NOMO-1 treated with dmso at 0.1 percent for 144 hours (cell line): ENCODE measurements around the gene MORN5.

Source experiments
- DNase-seq: peaks from one replicate; lab custom pipeline; 2025; ENCODE audit not compliant: unreplicated experiment; lab: John Stamatoyannopoulos, UW

MORN5 gene

GRCh38 chr9:122214507-122214906 is 54.8 kb downstream of the MORN5 start:
- no peak for DNase-seq

DNA sequence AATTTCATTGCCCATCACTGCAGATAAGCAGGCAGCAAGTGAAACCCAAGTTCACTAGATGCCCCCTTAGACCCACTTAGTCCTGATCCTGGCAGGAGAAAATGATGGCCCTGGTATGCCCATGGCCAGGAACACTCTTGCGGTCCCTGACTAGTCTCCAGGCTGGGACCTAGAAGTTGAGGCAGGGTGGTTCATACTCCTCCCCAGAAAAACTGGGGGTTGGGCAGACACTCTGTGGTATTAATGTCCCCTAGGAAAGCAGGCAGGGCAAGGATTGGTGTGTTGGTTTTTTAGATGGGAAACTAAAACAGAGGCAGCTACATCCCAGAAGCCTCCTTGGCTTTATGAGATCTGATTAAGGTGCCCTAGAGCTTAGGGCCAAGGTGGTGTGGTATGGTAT is 56.0 kb downstream of the MORN5 start:
- DNase-seq: no peak

GRCh38 chr9:122216138-122216797 is 56.6 kb downstream of the MORN5 start:
- DNase-seq: no peak

DNA sequence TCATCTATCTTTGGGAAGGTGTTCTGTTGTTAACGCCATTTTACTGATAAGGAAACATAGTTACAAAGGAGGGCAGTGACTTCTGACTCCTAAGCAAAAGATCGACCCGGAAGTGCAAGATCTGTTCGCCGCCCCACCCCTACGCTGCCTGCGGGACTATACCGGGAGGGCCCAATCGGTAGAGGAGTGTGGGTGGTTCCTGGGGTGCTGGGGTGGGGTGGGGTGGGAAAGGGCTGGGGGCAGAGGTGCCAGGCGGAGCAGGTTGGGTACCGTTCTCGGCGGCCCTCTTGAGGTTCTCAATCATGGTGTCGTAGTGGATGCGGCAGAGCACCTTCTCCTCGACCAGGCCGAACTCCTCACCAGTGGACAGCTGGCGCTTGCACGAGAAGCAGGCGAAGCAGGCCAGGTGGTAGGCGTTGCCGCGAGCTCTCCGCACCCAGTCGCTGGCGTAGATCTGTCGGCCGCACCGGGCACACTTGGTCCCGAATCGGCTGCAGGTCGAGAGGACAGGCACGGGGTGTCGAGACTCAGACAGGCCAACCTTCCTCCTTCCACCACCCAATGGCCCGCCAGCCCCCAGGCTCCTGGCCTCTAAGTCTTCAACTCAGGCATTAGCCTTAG is 57.2 kb downstream of the MORN5 start:
- DNase-seq: no peak

DNA sequence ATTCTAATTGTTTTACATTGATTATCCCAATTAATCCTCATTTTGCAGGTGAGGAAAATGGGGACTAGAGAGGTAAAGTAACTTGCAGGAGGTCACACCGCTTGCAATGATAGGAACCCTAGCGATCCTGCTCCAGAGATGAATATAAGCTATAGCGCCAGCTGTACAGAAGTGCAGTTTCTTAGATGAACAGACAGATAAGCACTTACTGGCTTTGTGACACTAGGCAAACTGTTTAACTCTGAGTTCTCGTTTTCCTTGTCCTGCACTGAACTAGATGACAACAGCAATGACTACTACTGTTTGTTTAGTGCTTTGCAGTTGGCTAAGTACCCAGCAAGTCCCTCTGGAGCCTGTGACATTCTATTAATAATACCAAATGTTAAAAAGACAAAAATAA is 57.9 kb downstream of the MORN5 start:
- no peak for DNase-seq

DNA sequence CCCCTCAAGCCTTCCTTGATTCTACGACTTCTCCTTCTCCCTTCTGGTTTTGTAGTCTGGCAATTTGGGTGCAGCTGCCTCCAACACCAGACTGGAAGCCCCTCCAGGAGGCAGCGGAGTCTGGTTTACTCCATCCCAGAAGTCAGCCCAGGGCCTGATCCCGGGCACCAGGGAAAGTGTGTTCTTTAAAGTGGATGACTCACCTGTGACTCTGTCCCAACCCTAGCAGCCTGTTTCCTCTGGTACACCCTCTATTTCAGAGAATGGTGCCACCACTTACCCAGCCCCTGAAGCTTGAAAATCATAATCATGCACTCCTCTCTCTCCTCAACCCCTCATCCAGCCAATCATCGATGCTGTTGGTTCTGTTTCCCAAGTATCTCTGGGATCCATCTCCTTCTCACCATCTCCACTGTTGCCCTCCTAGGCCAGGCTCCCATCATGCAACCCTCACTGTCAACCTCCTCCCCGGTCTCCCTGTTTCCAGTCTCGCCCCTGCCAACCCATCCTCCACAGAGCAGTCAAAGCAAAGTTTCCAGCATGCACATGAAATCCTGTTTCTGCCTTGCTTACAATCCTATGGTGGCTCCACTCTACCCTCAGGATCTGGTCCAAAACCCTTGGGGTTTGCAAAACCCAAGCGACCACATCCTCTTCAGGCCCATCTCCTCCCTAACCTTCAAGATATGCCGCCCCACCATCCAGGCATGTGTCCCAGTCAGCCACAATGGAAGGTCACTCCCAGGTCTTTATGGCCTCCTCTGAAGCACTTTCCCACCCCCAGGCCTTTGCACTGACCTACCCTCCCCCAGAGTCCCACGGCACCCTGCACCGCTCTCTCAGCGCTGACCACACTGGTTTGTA is 58.6 kb downstream of the MORN5 start:
- no peak for DNase-seq

DNA sequence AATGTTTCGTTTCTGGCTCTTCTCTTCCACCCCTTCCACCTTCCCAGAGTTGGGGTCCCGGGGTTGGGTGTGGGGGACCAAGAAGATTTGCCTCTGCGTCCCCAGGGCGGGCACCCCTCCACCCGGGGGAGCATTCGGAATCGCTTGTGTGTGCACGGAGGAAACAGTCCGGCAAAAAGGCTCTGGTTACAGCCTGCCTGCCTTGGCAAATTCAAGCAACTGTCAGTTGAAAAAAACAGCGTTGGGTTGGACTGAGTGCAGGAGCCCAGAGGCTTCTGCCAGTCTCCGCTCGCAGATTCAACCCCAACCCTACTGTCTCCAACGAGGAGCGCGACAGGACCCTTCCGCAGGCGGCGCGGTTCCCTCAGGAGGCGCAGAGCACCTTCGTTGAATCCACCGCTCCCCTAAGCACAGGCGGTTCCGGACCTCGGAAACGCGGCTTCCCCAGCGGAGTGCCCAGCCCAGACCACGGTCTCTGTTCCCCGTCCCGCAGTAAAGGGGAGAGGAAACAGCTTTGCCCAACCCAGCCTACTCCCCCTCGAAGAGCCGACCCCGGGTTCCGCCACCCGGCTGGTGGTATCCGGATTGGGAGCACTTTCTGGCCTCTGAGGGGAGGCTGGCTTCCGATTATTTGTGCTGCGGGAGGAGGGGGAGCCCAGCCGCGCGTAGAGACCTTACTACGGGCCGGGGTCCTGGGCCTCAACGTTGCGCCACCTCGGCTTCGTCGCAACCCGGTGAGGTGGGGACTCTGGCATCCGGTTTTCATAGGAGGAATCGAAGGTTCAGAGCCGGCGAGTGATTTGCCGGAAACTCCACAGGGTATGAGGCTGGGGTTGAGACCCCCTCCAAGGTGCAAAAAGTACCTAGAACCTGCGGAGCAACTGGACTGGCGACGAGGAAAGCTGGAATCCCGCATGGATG is 59.5 kb downstream of the MORN5 start:
- DNase-seq: no peak

GRCh38 chr9:122219856-122220672 is 60.4 kb downstream of the MORN5 start:
- no peak for DNase-seq

DNA sequence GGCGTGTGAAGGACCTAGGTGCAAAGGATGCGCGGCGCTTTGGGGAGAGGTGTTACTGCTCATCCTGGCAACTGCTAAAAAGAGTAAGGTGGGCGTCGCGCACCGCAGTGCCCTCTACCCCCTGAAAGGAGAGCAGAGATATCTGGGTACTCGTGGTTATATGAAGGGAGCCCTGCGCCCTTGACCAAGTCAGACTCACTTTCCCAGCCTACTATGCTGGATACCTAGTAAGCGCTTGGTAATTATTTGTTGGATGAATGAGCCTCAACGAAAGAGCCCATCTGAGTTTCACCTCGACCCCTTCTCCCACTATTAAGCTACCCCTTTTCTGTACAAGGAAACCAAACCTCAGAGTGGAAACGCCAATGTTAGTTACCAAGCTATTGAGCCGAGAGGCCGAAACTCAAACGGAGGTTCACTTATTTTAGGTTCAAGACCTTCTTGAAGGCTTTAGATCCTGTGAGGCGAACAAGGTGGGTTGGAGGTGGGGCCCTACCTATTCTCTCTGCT is 61.0 kb downstream of the MORN5 start:
- no peak for DNase-seq

GRCh38 chr9:122221183-122221811 is 61.6 kb downstream of the MORN5 start:
- no peak for DNase-seq

- DNase-seq: no peak
These were observed 63.1 kb downstream of the MORN5 start for GRCh38 chr9:122222791-122223190.

DNA sequence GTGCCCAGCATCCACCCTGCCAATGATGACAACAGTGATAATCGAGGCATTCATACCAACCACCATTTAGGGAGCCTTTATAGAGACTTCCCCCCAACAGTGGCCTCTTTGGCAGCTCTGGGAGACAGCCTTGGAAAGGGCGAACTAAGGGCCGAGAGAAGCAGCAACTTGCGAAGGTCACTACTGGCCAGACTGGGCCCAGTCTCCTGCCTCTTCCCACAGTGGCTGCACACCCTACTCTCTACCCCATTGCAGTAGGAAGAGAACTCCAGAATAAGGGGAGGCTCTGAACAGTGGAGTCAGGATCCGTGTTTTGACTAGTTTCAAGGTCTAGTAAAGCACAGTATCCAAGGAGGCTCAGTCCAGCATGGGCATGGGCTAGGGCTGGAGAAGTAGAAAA is 63.7 kb downstream of the MORN5 start:
- DNase-seq: no peak

DNA sequence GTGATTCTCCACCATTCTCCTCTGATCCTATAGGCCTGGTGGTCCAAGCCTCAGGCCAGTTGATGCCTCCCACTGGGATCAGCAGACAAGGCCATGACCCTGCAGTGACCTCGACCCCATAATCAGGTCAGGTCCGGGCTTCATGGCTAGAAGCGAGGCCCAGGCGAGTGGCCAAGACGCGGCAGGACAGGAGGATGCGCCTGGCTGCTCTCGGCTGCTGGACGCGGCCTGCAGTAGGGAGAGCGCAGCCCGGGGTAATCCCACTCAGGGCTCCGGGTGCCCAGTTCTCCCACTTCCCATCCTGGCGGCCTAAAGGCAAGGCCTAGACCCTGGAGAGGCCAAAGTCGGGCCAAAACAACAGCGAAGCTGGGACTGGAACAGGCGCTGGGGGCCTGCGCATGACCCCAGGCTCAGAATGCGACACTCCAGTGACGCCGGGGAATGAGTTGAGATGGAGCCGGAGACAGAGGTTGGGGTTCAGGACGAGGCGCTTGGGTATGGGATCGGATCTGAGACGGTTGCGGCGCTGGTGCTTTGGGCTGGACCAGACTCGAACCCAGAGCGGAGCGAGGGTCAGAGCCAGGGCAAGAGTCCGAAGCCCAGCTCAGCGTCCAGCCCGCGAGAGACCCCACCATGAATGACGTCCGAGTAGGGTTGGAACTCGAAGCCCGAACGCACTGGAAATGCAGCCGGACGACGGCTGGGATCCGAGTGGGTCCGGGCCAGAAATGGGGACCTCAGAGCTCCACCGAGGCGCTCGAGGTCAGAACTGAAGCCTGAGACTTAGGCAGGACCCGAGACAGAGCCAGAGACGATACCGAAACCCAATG is 65.8 kb downstream of the MORN5 start:
- no peak for DNase-seq

DNA sequence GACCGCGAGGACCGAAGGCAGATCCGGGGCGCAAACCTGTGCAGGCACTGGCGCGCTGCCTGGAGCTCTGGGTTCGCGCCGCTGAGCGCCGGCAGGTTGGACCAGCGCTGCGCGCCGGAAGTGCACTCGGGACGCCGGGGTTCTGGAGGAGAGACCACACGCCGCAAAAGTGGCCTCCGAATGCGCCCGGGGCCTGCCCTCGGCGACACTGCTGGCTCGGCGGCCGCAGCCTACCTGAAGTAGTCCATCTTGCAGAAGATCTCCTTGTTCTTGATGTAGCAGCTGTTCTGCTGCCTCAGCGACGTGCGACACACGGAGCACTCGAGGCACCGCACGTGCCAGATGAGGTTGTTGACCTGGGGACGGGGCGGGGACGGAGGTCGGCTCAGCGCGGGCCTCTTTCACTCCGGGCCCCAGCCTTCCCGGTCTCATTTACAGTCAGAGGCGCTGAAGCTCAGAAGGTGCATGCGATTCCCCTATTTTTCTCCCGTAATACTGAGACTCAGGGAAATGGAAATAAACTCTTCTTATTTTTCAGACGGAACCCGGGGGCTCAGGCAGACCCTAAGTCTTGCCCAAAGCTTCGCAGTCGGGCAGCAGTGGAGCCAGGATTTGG is 66.5 kb downstream of the MORN5 start:
- DNase-seq: no peak

GRCh38 chr9:122226758-122227574 is 67.3 kb downstream of the MORN5 start:
- no peak for DNase-seq

- DNase-seq: no peak
These were observed 67.8 kb downstream of the MORN5 start for GRCh38 chr9:122227575-122227900.

GRCh38 chr9:122228191-122228567 is 68.5 kb downstream of the MORN5 start:
- no peak for DNase-seq
